NB4 (cell line): ENCODE results near the gene MISP.

ENCODE experiments used
- MAX ChIP-seq: IDR thresholded peaks from 2 replicates; pipeline ENCODE4 v1.6.1; 2011; ENCODE audit warnings: low read depth, low read length
- TF ChIP-seq, protein P1 (sequence below): IDR thresholded peaks from one replicate; pipeline ENCODE4 v1.5.1; 2012; ENCODE audit warnings: low read depth, low read length

- TF ChIP-seq, protein P1, sequence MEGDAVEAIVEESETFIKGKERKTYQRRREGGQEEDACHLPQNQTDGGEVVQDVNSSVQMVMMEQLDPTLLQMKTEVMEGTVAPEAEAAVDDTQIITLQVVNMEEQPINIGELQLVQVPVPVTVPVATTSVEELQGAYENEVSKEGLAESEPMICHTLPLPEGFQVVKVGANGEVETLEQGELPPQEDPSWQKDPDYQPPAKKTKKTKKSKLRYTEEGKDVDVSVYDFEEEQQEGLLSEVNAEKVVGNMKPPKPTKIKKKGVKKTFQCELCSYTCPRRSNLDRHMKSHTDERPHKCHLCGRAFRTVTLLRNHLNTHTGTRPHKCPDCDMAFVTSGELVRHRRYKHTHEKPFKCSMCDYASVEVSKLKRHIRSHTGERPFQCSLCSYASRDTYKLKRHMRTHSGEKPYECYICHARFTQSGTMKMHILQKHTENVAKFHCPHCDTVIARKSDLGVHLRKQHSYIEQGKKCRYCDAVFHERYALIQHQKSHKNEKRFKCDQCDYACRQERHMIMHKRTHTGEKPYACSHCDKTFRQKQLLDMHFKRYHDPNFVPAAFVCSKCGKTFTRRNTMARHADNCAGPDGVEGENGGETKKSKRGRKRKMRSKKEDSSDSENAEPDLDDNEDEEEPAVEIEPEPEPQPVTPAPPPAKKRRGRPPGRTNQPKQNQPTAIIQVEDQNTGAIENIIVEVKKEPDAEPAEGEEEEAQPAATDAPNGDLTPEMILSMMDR, result no peak
- TF ChIP-seq MAX, result no peak
Measured at GRCh38 chr19:792306-792885, 41.5 kb downstream of the MISP start.
